Smooth muscle cell of trachea (primary cell): Measurements from ENCODE around the gene RNF180. TPM values are rescaled to one million over a fixed set of nuclear protein-coding genes. Genes with fewer than 3 reads are reported as not detected.

Source experiments
- total RNA-seq: library from RNA; depleted of rRNA; stranded (reverse); fragments of >200 nt; gene quantifications from 2 replicates; pipeline ENCODE4 v1.2.1, GENCODE V29; 2014

The RNF180 gene, protein sequence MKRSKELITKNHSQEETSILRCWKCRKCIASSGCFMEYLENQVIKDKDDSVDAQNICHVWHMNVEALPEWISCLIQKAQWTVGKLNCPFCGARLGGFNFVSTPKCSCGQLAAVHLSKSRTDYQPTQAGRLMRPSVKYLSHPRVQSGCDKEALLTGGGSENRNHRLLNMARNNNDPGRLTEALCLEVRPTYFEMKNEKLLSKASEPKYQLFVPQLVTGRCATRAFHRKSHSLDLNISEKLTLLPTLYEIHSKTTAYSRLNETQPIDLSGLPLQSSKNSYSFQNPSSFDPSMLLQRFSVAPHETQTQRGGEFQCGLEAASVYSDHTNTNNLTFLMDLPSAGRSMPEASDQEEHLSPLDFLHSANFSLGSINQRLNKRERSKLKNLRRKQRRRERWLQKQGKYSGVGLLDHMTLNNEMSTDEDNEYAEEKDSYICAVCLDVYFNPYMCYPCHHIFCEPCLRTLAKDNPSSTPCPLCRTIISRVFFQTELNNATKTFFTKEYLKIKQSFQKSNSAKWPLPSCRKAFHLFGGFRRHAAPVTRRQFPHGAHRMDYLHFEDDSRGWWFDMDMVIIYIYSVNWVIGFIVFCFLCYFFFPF
- 0.83 and 2.0 TPM in 2 replicates for total RNA-seq

GRCh38 chr5:64165500-64166200 is at the start of gene RNF180:
Gene RNF180 (plus strand): TSS chr5:64165843. CDS start chr5:64200808, 34,965 bp downstream.

Other genes with a start within 250 kb of the RNF180 start
- not detected in 2 replicates for gene HTR1A, start 203.4 kb upstream of the RNF180 start, total RNA-seq